CD14-positive monocyte (primary cell): ENCODE measurements around the gene NEK2. TPM values are rescaled to one million over a fixed set of nuclear protein-coding genes. Genes with fewer than 3 reads are reported as not detected.

ENCODE experiments used
- DNase-seq, 3 donors: peaks; one replicate each; pipeline ENCODE4 v3.0.0-alpha.2; 2011 to 2022
- H2AFZ ChIP-seq: 2 replicates; pipeline ENCODE4 v1.6.0; 2012; ENCODE audit warnings: mild to moderate bottlenecking, low read depth, low read length, inconsistent platforms; ENCODE audit not compliant: insufficient read depth, poor library complexity, severe bottlenecking
- H3K27ac ChIP-seq, 2 donors: 1 replicate in 1 of 2; 2 replicates in 1 of 2; pipeline ENCODE4 v1.5.1; 2012 to 2013; ENCODE audit warnings: low read length in 2 of 2, control low read depth in 1 of 2, inconsistent platforms in 1 of 2, low read depth in 1 of 2, mild to moderate bottlenecking in 1 of 2
- H3K27me3 ChIP-seq, 2 donors: one replicate each; pipeline versions ENCODE4 v1.6.0 to v1.6.1; 2011 to 2013; ENCODE audit warnings: low read length in 2 of 2; ENCODE audit not compliant: control insufficient read depth in 2 of 2, insufficient read depth in 2 of 2
- H3K36me3 ChIP-seq, 2 donors: replicated peaks in 1 of 2; 1 replicate in 1 of 2; 2 replicates in 1 of 2; pipeline versions ENCODE4 v1.5.1 to v1.6.1; 2012 to 2013; ENCODE audit warnings: low read length in 2 of 2, control low read depth in 1 of 2, inconsistent platforms in 1 of 2, mild to moderate bottlenecking in 1 of 2; ENCODE audit not compliant: insufficient read depth in 2 of 2, control insufficient read depth in 1 of 2
- H3K4me1 ChIP-seq, 2 donors: 1 replicate in 1 of 2; 2 replicates in 1 of 2; pipeline versions ENCODE4 v1.5.1 to v1.6.1; 2012 to 2013; ENCODE audit warnings: low read length in 2 of 2, control low read depth in 1 of 2, inconsistent platforms in 1 of 2, mild to moderate bottlenecking in 1 of 2, moderate library complexity in 1 of 2; ENCODE audit not compliant: insufficient read depth in 2 of 2, control insufficient read depth in 1 of 2
- H3K4me2 ChIP-seq: replicated peaks from 2 replicates; pipeline ENCODE3; 2012; ENCODE audit warnings: low read length, moderate library complexity, mild to moderate bottlenecking; ENCODE audit not compliant: poor library complexity, severe bottlenecking; ENCODE audit errors: extremely low read depth
- H3K4me3 ChIP-seq, 3 experiments: fragments of 200-600 bp in 1 of 3; sonication (generic) in 1 of 3; replicated peaks in 1 of 3; 1 replicate in 2 of 3; 2 replicates in 1 of 3; pipeline ENCODE4 v1.5.1; 2011 to 2013; ENCODE audit warnings: low read length in 3 of 3, mild to moderate bottlenecking in 3 of 3, control low read depth in 2 of 3, low read depth in 2 of 3, inconsistent platforms in 1 of 3, moderate library complexity in 1 of 3
- H3K79me2 ChIP-seq: 2 replicates; pipeline ENCODE4 v1.6.0; 2012; ENCODE audit warnings: mild to moderate bottlenecking, control low read depth, inconsistent platforms, low read length, moderate library complexity; ENCODE audit not compliant: insufficient read depth
- H3K9ac ChIP-seq: 2 replicates; pipeline ENCODE4 v1.6.0; 2017; ENCODE audit warnings: low read length, mild to moderate bottlenecking; ENCODE audit not compliant: insufficient read depth, poor library complexity, severe bottlenecking
- H3K9me3 ChIP-seq, 2 donors: replicated peaks in 1 of 2; 1 replicate in 1 of 2; 2 replicates in 1 of 2; pipeline versions ENCODE4 v1.5.1 to v1.6.1; 2012 to 2013; ENCODE audit warnings: low read length in 2 of 2, control low read depth in 1 of 2; ENCODE audit not compliant: control insufficient read depth in 1 of 2, insufficient read depth in 1 of 2
- H4K20me1 ChIP-seq: 2 replicates; pipeline ENCODE4 v1.6.0; 2012; ENCODE audit warnings: mild to moderate bottlenecking, low read length, control low read depth, moderate library complexity; ENCODE audit not compliant: insufficient read depth
- H3K27ac Mint-ChIP-seq, 7 donors: one replicate each; pipeline ENCODE4 v1.8.0; 2020; ENCODE audit warnings: mild to moderate bottlenecking in 7 of 7, mixed read lengths in 7 of 7, moderate library complexity in 6 of 7, inconsistent platforms in 2 of 7
- H3K27me3 Mint-ChIP-seq, 3 donors: one replicate each; pipeline ENCODE4 v1.8.0; 2021 to 2022; ENCODE audit warnings: low read depth in 3 of 3, mild to moderate bottlenecking in 3 of 3, mixed read lengths in 3 of 3, moderate library complexity in 3 of 3, inconsistent platforms in 1 of 3
- H3K36me3 Mint-ChIP-seq, 2 donors: one replicate each; pipeline ENCODE4 v1.8.0; 2020; ENCODE audit warnings: mixed read lengths in 2 of 2, inconsistent platforms in 1 of 2, mild to moderate bottlenecking in 1 of 2
- H3K4me1 Mint-ChIP-seq: one replicate; pipeline ENCODE4 v1.8.0; 2020; ENCODE audit warnings: mild to moderate bottlenecking, mixed read lengths
- H3K4me3 Mint-ChIP-seq, 2 donors: one replicate each; pipeline ENCODE4 v1.8.0; 2020; ENCODE audit warnings: mild to moderate bottlenecking in 2 of 2, mixed read lengths in 2 of 2, moderate library complexity in 1 of 2
- H3K9me3 Mint-ChIP-seq, 7 donors: one replicate each; pipeline ENCODE4 v1.8.0; 2020 to 2022; ENCODE audit warnings: mixed read lengths in 7 of 7, mild to moderate bottlenecking in 6 of 7, moderate library complexity in 6 of 7, inconsistent platforms in 2 of 7
- CTCF ChIP-seq: fragments of 200-600 bp; IDR thresholded peaks from one replicate; pipeline ENCODE4 v1.8.0; 2022; ENCODE audit warnings: antibody characterized with exemption, mild to moderate bottlenecking
- WGBS: methylation state at CpG from one replicate; pipeline ENCODE4 v1.1.5; 2013; ENCODE audit warnings: missing lambda C conversion rate; ENCODE audit not compliant: insufficient coverage; 5-methylcytosine and 5-hydroxymethylcytosine counted together
- intact Hi-C, 2 donors: fragments of 100-400 bp; cut with micrococcal nuclease; formaldehyde crosslinking; loops; one replicate each; pipeline versions ENCODE4 v1.15.0 to v1.15.1; 2023
- polyA plus RNA-seq, 3 donors: library from polyadenylated mRNA; depleted of rRNA in 1 of 3; unstranded in 2 of 3; stranded (reverse) in 1 of 3; fragments of 300-500 nt in 2 of 3; fragments of >200 nt in 1 of 3; fragmentation: Illumina TruSeq in 2 of 3; gene quantifications; 1 replicate in 2 of 3; 2 replicates in 1 of 3; pipeline ENCODE4 v1.2.3, GENCODE V29; 2012 to 2021

The NEK2 gene
- polyA plus RNA-seq, 3 donors = not detected

GRCh38 chr1:211642870-211643269 lies 32.6 kb downstream of the NEK2 start:
- no peak for TF ChIP-seq CTCF

GRCh38 chr1:211641942-211642341 lies 33.5 kb downstream of the NEK2 start:
- Histone ChIP-seq H3K4me1 (no peaks in the 10 kb centered on the region), H3K4me3 (no peak overlapping the region), H3K4me2 (no peak overlapping the region), H3K27me3 (no peaks in the 10 kb centered on the region), H2AFZ (no peak overlapping the region), H3K79me2 (no peaks in the 10 kb centered on the region), H3K9ac (no peak overlapping the region), H3K27ac (no peak overlapping the region), H3K36me3 (no peaks in the 10 kb centered on the region), H3K9me3 (no peaks in the 10 kb centered on the region), H4K20me1 (no peaks in the 10 kb centered on the region)
- H3K4me1 Mint-ChIP-seq = peaks cover 7% of the 10 kb centered on the region
- no peak overlapping the region for H3K4me3 Mint-ChIP-seq
- DNase-seq = no peak
- WGBS = 100% methylated on average over 1 of the region's 2 CpGs
- intact Hi-C loops = no loop called here
- no peak overlapping the region for H3K27ac Mint-ChIP-seq
- no peaks in the 10 kb centered on the region for H3K36me3 Mint-ChIP-seq
- no peak for TF ChIP-seq CTCF
- H3K27me3 Mint-ChIP-seq = peaks cover 0 to 4% (median 2%) of the 10 kb centered on the region in 3 donors
- no peaks in the 10 kb centered on the region for H3K9me3 Mint-ChIP-seq

More at GRCh38 chr1:211642870-211643269, 32.6 kb downstream of the NEK2 start:
- Histone ChIP-seq H4K20me1 (no peaks in the 10 kb centered on the region), H3K9me3 (no peaks in the 10 kb centered on the region), H3K9ac (no peak overlapping the region), H3K27me3 (no peaks in the 10 kb centered on the region), H2AFZ (no peak overlapping the region), H3K36me3 (no peaks in the 10 kb centered on the region), H3K4me3 (no peak overlapping the region), H3K4me1 (no peaks in the 10 kb centered on the region), H3K79me2 (no peaks in the 10 kb centered on the region), H3K27ac (no peak overlapping the region), H3K4me2 (no peak overlapping the region)
- no peaks in the 10 kb centered on the region for H3K36me3 Mint-ChIP-seq
- intact Hi-C loops = no loop called here
- peaks cover 0 to 3% (median 1%) of the 10 kb centered on the region in 3 donors for H3K27me3 Mint-ChIP-seq
- no peak overlapping the region for H3K4me3 Mint-ChIP-seq
- no peak overlapping the region for H3K27ac Mint-ChIP-seq
- 100% methylated on average over 1 of the region's 4 CpGs for WGBS
- DNase-seq = no peak
- H3K4me1 Mint-ChIP-seq = peaks cover 7% of the 10 kb centered on the region
- no peaks in the 10 kb centered on the region for H3K9me3 Mint-ChIP-seq
